SK-N-SH treated with all-trans-retinoic acid at 6 μM for 48 hours (cell line): ENCODE measurements around the gene LYSMD2.

Experiments used
- ATAC-seq: fragments of 200-7000 bp; cut with Tn5 transposase; 3 replicates; pipeline ENCODE4 v1.9.1; 2020; ENCODE audit warnings: mild to moderate bottlenecking, moderate library complexity
- ARNTL ChIP-seq: fragments of 450-650 bp; formaldehyde crosslinking; IDR thresholded peaks from 2 replicates; pipeline ENCODE4 v1.5.0; 2020; ENCODE audit warnings: low read depth, mild to moderate bottlenecking, moderate library complexity, borderline replicate concordance
- BACH2 ChIP-seq: fragments of 250-450 bp; sonication (Bioruptor Pico); IDR thresholded peaks from 2 replicates; pipeline ENCODE4 v1.9.0; 2021; ENCODE audit warnings: mild to moderate bottlenecking, borderline replicate concordance
- ESRRG ChIP-seq: fragments of 250-450 bp; sonication (Bioruptor Pico); IDR thresholded peaks from 2 replicates; pipeline ENCODE4 v1.6.1; 2021; ENCODE audit warnings: mild to moderate bottlenecking
- GLIS3 ChIP-seq: fragments of 250-450 bp; sonication (Bioruptor Pico); IDR thresholded peaks from 2 replicates; pipeline ENCODE4 v1.5.0; 2020; ENCODE audit warnings: mild to moderate bottlenecking, moderate library complexity
- ISL1 ChIP-seq: fragments of 250-450 bp; sonication (Bioruptor Pico); IDR thresholded peaks from 2 replicates; pipeline ENCODE4 v2.1.2; 2022; ENCODE audit warnings: mild to moderate bottlenecking, moderate library complexity
- OSR1 ChIP-seq: fragments of 250-450 bp; sonication (Bioruptor Pico); IDR thresholded peaks from 2 replicates; pipeline ENCODE4 v1.8.0; 2022; ENCODE audit warnings: moderate library complexity, mild to moderate bottlenecking, inconsistent platforms
- PPARA ChIP-seq: fragments of 250-450 bp; sonication (Bioruptor Pico); IDR thresholded peaks from 2 replicates; pipeline ENCODE4 v1.5.0; 2020; ENCODE audit warnings: mild to moderate bottlenecking, borderline replicate concordance
- RARB ChIP-seq: fragments of 250-450 bp; sonication (Bioruptor Pico); IDR thresholded peaks from 2 replicates; pipeline ENCODE4 v1.8.0; 2021; ENCODE audit warnings: mild to moderate bottlenecking, moderate library complexity
- SNAI2 ChIP-seq: fragments of 250-450 bp; sonication (Bioruptor Pico); IDR thresholded peaks from 2 replicates; pipeline ENCODE4 v1.5.0; 2020; ENCODE audit warnings: mild to moderate bottlenecking, moderate library complexity
- TCF4 ChIP-seq: fragments of 250-450 bp; sonication (Bioruptor Pico); IDR thresholded peaks from 2 replicates; pipeline ENCODE4 v1.8.0; 2021; ENCODE audit warnings: mild to moderate bottlenecking, moderate library complexity, borderline replicate concordance
- TOX ChIP-seq: fragments of 250-450 bp; sonication (Bioruptor Pico); IDR thresholded peaks from 2 replicates; pipeline ENCODE4 v1.8.0; 2021; ENCODE audit warnings: mild to moderate bottlenecking, moderate library complexity, borderline replicate concordance
- ZC3H10 ChIP-seq: fragments of 250-450 bp; sonication (Bioruptor Pico); IDR thresholded peaks from 2 replicates; pipeline ENCODE4 v1.5.1; 2021; ENCODE audit warnings: mild to moderate bottlenecking, moderate library complexity
- ZFP3 ChIP-seq: fragments of 250-450 bp; sonication (Bioruptor Pico); IDR thresholded peaks from 2 replicates; pipeline ENCODE4 v1.5.0; 2020; ENCODE audit warnings: mild to moderate bottlenecking, moderate library complexity
- ZFP30 ChIP-seq: fragments of 450-650 bp; formaldehyde crosslinking; IDR thresholded peaks from 2 replicates; pipeline ENCODE4 v1.5.0; 2022; ENCODE audit warnings: mild to moderate bottlenecking, moderate library complexity
- ZNF70 ChIP-seq: fragments of 450-650 bp; formaldehyde crosslinking; IDR thresholded peaks from 2 replicates; pipeline ENCODE4 v1.5.0; 2020; ENCODE audit warnings: mild to moderate bottlenecking, moderate library complexity
- ZNF8 ChIP-seq: fragments of 450-650 bp; formaldehyde crosslinking; IDR thresholded peaks from 2 replicates; pipeline ENCODE4 v1.5.0; 2020; ENCODE audit warnings: mild to moderate bottlenecking, moderate library complexity
- TF ChIP-seq, protein P1 (sequence below): fragments of 250-450 bp; sonication (Bioruptor Pico); IDR thresholded peaks from 2 replicates; pipeline ENCODE4 v1.5.1; 2021; ENCODE audit warnings: mild to moderate bottlenecking, moderate library complexity
- TF ChIP-seq, protein P2 (sequence below): fragments of 250-450 bp; sonication (Bioruptor Pico); IDR thresholded peaks from 2 replicates; pipeline ENCODE4 v1.5.1; 2020; ENCODE audit warnings: low read depth, mild to moderate bottlenecking, moderate library complexity
- TF ChIP-seq, protein P3 (sequence below): fragments of 250-450 bp; sonication (Bioruptor Pico); IDR thresholded peaks from 2 replicates; pipeline ENCODE4 v1.8.0; 2021; ENCODE audit warnings: low read depth, mild to moderate bottlenecking, moderate library complexity, borderline replicate concordance
- TF ChIP-seq, protein P4 (sequence below): fragments of 250-450 bp; sonication (Bioruptor Pico); IDR thresholded peaks from 2 replicates; pipeline ENCODE4 v1.8.0; 2020; ENCODE audit warnings: mild to moderate bottlenecking, moderate library complexity, borderline replicate concordance

Gene LYSMD2

DNA sequence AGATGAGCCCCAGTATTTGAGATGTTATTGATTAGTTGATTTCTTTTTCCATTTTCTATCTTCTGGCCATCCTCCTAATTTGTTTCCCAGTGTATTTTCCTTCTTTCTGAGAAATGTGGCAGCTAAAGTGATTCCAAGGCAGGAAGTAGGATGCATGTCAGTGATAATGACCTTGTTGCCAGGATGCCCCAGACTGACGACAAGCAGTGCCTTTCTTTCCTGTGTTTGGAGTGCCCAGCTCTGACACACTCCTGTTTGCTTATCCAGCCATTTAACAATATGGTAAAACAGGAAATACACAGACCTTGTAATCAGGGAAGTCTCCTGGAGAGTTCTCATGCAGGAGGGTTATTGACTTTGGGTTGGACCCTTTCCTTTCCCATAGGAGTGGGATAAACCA lies 34.3 kb upstream of the LYSMD2 start:
- TF ChIP-seq, protein P1, sequence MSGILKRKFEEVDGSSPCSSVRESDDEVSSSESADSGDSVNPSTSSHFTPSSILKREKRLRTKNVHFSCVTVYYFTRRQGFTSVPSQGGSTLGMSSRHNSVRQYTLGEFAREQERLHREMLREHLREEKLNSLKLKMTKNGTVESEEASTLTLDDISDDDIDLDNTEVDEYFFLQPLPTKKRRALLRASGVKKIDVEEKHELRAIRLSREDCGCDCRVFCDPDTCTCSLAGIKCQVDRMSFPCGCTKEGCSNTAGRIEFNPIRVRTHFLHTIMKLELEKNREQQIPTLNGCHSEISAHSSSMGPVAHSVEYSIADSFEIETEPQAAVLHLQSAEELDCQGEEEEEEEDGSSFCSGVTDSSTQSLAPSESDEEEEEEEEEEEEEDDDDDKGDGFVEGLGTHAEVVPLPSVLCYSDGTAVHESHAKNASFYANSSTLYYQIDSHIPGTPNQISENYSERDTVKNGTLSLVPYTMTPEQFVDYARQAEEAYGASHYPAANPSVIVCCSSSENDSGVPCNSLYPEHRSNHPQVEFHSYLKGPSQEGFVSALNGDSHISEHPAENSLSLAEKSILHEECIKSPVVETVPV (CRISPR knock-in tag) = no peak
- TF ChIP-seq ZFP3 = no peak
- no peak for TF ChIP-seq ESRRG (CRISPR knock-in tag)
- no peak for TF ChIP-seq ZNF8 (CRISPR knock-in tag)
- TF ChIP-seq ZFP30 (CRISPR knock-in tag) = no peak
- no peak for TF ChIP-seq BACH2 (CRISPR knock-in tag)
- TF ChIP-seq RARB = no peak
- TF ChIP-seq, protein P2, sequence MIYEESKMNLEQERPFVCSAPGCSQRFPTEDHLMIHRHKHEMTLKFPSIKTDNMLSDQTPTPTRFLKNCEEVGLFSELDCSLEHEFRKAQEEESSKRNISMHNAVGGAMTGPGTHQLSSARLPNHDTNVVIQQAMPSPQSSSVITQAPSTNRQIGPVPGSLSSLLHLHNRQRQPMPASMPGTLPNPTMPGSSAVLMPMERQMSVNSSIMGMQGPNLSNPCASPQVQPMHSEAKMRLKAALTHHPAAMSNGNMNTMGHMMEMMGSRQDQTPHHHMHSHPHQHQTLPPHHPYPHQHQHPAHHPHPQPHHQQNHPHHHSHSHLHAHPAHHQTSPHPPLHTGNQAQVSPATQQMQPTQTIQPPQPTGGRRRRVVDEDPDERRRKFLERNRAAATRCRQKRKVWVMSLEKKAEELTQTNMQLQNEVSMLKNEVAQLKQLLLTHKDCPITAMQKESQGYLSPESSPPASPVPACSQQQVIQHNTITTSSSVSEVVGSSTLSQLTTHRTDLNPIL (CRISPR knock-in tag) = no peak
- TF ChIP-seq GLIS3 (CRISPR knock-in tag) = no peak
- TF ChIP-seq ZC3H10 (CRISPR knock-in tag) = no peak
- TF ChIP-seq TOX (CRISPR knock-in tag) = no peak
- no peak for TF ChIP-seq OSR1
- no peak for TF ChIP-seq ZNF70 (CRISPR knock-in tag)
- TF ChIP-seq PPARA (CRISPR knock-in tag) = no peak
- no peak for TF ChIP-seq ISL1
- TF ChIP-seq, protein P3, sequence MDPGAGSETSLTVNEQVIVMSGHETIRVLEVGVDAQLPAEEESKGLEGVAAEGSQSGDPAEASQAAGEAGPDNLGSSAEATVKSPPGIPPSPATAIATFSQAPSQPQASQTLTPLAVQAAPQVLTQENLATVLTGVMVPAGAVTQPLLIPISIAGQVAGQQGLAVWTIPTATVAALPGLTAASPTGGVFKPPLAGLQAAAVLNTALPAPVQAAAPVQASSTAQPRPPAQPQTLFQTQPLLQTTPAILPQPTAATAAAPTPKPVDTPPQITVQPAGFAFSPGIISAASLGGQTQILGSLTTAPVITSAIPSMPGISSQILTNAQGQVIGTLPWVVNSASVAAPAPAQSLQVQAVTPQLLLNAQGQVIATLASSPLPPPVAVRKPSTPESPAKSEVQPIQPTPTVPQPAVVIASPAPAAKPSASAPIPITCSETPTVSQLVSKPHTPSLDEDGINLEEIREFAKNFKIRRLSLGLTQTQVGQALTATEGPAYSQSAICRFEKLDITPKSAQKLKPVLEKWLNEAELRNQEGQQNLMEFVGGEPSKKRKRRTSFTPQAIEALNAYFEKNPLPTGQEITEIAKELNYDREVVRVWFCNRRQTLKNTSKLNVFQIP (CRISPR knock-in tag) = no peak
- TF ChIP-seq, protein P4, sequence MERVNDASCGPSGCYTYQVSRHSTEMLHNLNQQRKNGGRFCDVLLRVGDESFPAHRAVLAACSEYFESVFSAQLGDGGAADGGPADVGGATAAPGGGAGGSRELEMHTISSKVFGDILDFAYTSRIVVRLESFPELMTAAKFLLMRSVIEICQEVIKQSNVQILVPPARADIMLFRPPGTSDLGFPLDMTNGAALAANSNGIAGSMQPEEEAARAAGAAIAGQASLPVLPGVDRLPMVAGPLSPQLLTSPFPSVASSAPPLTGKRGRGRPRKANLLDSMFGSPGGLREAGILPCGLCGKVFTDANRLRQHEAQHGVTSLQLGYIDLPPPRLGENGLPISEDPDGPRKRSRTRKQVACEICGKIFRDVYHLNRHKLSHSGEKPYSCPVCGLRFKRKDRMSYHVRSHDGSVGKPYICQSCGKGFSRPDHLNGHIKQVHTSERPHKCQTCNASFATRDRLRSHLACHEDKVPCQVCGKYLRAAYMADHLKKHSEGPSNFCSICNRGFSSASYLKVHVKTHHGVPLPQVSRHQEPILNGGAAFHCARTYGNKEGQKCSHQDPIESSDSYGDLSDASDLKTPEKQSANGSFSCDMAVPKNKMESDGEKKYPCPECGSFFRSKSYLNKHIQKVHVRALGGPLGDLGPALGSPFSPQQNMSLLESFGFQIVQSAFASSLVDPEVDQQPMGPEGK (CRISPR knock-in tag) = no peak
- ATAC-seq = no peak

DNA sequence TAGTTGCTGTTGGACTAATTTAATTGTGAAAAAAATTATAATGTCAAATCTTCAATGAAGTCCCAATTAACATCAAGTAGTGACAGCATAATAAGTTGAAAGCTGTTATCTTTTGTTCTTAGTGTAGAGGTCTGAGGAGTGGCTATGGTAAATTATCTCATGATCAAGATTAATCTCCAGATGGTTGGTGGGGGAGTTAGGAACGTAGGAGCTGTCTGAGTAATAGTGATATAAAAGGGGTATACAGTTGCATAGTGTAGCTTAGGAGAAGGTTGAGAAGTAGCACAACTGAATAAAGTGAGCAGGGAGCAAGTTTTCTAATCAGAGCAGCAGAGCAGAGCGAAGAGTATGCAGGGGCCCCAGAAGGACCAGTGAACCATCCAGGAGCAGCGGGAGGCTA lies 33.4 kb upstream of the LYSMD2 start:
- no peak; the same call in 2 of the 3 replicates for ATAC-seq
- TF ChIP-seq ARNTL (no peak), TOX (CRISPR knock-in tag) (no peak), TCF4 (CRISPR knock-in tag) (no peak), BACH2 (CRISPR knock-in tag) (no peak), ZFP30 (CRISPR knock-in tag) (no peak), ISL1 (no peak), ZFP3 (no peak)
- TF ChIP-seq, protein P2 (CRISPR knock-in tag) = no peak

DNA sequence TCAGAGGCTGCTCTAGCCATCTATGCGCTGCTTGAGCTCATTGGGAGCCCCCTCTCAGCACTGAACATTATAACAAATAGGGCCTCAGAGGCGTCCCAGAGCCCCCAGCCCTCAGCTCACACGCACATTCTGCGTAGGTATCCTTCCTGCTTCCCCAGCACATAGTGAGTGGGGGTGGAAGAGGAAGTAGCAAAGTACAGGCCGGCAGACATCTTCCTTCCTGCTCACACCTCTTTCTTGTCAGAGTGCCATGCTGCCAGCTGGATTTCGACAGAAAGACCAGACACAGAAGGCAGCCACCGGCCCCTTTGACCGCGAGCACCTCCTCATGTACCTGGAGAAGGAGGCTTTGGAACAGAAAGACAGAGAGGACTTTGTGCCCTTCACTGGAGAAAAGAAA lies 30.6 kb upstream of the LYSMD2 start:
- ATAC-seq = no peak
- no peak for TF ChIP-seq PPARA (CRISPR knock-in tag)
- TF ChIP-seq, protein P3 (CRISPR knock-in tag) = no peak
- no peak for TF ChIP-seq BACH2 (CRISPR knock-in tag)
- TF ChIP-seq ZFP3 = no peak
- no peak for TF ChIP-seq RARB
- no peak for TF ChIP-seq SNAI2 (CRISPR knock-in tag)
- TF ChIP-seq, all 23 proteins: peak for 0
